BJ (cell line): ENCODE measurements around the gene PRR23A. TPM values are rescaled to one million over a fixed set of nuclear protein-coding genes. Genes with fewer than 3 reads are reported as not detected.
"Not testable (repeated sequence)": the region's sequence is repeated elsewhere in the genome, so short reads cannot be mapped to it uniquely, and the experiment has no call there.

Experiments
- CTCF ChIA-PET: fragments of 350-600 bp; formaldehyde crosslinking; extraction: SDS; loops from one replicate; lab custom pipeline; 2021; ENCODE audit warnings: antibody characterized with exemption, inconsistent platforms; lab: Yijun Ruan, JAX
- POLR2A ChIA-PET: fragments of 300-600 bp; sonication (Branson Sonifier 250); formaldehyde crosslinking; extraction: SDS; loops from one replicate; lab custom pipeline; 2021; ENCODE audit warnings: antibody characterized with exemption; lab: Charles Lee
- DNase-seq: peaks from one replicate; pipeline ENCODE4 v3.0.0-alpha.2; 2011; ENCODE audit warnings: low read depth
- H3K27me3 ChIP-seq: 2 replicates; pipeline ENCODE4 v1.6.0; 2011; ENCODE audit warnings: low read length; ENCODE audit not compliant: control insufficient read depth, insufficient read depth
- H3K36me3 ChIP-seq: 2 replicates; pipeline ENCODE4 v1.5.1; 2011; ENCODE audit warnings: low read length; ENCODE audit not compliant: control insufficient read depth, insufficient read depth
- H3K4me3 ChIP-seq: 2 replicates; pipeline ENCODE4 v1.5.1; 2011; ENCODE audit warnings: low read depth, mild to moderate bottlenecking, control low read depth, low read length
- polyA plus RNA-seq: library from polyadenylated mRNA; depleted of rRNA; stranded (reverse); fragments of >200 nt; gene quantifications from 2 replicates; pipeline ENCODE4 v1.2.3, GENCODE V29; 2011
- TF ChIP-seq, protein P1 (sequence below): IDR thresholded peaks from 2 replicates; pipeline ENCODE4 v1.5.1; 2011; ENCODE audit warnings: low read depth, mild to moderate bottlenecking, control low read depth, inconsistent platforms, low read length, moderate library complexity; ENCODE audit not compliant: insufficient read depth

PRR23A gene
- polyA plus RNA-seq, 1 experiment: not detected

DNA sequence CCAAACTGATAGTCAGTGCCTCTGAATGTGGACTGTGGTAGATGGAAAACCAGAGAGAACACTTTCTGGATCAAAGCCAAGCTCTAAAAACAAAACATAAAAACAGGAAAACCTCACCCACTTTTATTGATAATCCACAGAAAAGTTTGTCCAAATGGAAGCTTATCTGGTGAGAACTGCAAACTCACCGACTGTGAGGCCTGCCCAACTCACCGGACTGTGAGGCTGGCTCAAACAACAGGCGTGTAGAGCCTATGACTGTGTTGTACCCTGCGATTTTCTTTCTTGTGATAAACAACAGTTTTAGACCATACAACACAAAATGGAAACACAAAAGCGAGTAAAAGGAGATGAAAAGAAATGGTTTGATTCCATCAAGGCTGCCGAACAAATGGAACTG, 31.4 kb upstream of the PRR23A start:
- POLR2A ChIA-PET: no interaction called here
- H3K36me3 ChIP-seq: no peaks in the 10 kb centered on the region
- CTCF ChIA-PET: no interaction called here
- H3K4me3 ChIP-seq: no peak overlapping the region
- no peaks in the 10 kb centered on the region for H3K27me3 ChIP-seq
- no peak for DNase-seq
- TF ChIP-seq, protein P1, sequence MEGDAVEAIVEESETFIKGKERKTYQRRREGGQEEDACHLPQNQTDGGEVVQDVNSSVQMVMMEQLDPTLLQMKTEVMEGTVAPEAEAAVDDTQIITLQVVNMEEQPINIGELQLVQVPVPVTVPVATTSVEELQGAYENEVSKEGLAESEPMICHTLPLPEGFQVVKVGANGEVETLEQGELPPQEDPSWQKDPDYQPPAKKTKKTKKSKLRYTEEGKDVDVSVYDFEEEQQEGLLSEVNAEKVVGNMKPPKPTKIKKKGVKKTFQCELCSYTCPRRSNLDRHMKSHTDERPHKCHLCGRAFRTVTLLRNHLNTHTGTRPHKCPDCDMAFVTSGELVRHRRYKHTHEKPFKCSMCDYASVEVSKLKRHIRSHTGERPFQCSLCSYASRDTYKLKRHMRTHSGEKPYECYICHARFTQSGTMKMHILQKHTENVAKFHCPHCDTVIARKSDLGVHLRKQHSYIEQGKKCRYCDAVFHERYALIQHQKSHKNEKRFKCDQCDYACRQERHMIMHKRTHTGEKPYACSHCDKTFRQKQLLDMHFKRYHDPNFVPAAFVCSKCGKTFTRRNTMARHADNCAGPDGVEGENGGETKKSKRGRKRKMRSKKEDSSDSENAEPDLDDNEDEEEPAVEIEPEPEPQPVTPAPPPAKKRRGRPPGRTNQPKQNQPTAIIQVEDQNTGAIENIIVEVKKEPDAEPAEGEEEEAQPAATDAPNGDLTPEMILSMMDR: no peak

DNA sequence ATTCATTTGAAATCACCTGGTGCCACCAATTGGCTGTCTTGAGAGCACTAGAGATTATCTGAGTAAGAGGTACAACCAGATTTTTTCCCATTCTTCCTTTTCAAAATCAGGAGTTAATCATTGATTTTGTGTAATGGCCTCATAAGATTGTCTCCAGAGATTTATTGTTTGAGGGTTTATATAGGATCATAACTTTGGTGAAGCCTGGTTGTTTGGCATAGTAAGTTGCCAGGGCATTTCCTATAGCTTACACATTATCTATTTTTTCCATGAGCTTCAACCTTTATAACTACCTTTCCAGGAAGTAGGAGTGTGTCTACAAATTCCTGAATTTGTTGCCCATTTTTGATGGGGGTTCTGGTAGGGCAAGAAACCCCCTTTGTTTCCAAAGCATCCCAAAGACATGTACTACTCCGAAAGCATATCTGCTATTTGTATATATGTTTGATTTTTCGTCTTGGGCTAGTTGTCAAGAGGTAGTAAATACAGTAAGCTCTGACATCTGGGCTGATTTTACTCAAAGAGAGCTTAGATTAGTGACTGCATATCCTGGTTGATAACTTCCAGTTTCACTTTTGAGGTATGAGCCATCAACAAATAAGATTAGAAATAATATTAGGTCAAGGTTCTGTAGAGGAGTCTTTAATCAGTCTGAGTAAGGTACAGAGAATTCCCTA, 26.4 kb upstream of the PRR23A start:
- POLR2A ChIA-PET: no interaction called here
- CTCF ChIA-PET: interaction anchor here (1.3 to 1.4 kb wide), 2 partner anchors 11 to 97 kb away, joined by 3 to 6 read pairs; no protein-coding TSS in a partner anchor
- Histone ChIP-seq H3K36me3 (no peaks in the 10 kb centered on the region), H3K27me3 (no peaks in the 10 kb centered on the region), H3K4me3 (no peak overlapping the region)
- TF ChIP-seq, protein P1: no peak
- DNase-seq: no peak

DNA sequence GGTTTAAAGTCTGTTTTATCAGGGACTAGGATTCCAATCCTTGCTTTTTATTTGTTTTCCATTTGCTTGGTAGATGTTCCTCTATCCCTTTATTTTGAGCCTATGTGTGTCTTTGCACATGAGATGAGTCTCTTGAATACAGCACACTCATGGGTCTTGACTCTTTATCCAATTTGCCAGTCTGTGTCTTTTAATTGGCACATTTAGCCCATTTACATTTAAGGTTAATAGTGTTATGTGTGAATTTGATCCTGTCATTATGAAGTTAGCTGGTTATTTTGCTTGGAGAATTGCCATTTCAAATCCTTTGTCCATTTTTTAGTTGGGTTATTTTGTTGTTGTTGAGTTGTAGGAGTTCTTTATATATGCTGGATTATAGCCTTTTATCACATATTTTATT, 24.5 kb upstream of the PRR23A start:
- CTCF ChIA-PET, DNase-seq, H3K4me3 ChIP-seq, H3K36me3 ChIP-seq, H3K27me3 ChIP-seq, POLR2A ChIA-PET: not testable (repeated sequence)

DNA sequence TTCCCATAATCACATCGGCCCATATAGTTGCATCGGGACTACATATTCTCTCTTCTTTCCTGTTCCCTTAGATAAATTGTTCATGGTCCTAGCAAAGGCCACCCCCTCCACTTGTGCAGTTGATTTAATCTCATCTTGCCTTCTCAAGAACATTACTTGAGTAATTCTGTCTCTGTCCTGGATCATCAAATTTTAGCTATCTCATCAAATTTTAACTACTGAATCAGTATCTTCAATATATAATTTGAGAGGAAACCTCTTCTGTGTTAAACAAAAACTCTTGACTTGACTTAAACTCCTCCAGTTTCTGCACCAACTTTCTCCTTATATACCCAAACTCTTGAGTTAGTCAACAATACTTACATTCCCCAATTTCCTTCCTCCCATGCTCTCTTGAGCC, 18.9 kb upstream of the PRR23A start:
- DNase-seq: no peak
- H3K27me3 ChIP-seq: no peaks in the 10 kb centered on the region
- H3K36me3 ChIP-seq: no peaks in the 10 kb centered on the region
- POLR2A ChIA-PET: no interaction called here
- TF ChIP-seq, protein P1: no peak
- CTCF ChIA-PET: no interaction called here
- H3K4me3 ChIP-seq: no peak overlapping the region

DNA sequence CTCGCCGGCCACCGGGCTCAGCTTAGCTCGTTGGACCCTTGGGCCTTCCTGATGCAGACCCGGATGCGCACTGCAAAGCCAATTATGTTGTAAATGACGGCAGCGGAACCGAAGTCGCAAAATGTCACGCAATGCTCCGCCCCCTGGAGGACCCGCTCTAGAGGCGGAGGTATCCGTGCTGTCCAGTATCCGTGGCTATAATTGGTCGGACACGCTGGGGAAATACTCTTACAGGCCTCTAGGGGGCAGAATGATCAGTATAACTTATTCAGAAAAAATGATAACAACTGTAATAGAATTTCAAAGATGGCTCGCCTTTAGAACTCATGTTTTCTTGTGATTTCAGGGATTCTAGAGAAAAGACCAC, 14.8 kb upstream of the PRR23A start, which contains the start of gene PRR23B:
Gene PRR23B, minus strand, starts transcription at position 59 of the 367 bp plus-strand sequence. CDS start 265 bp downstream, outside the sequence.
- TF ChIP-seq, protein P1: no peak
- Histone ChIP-seq H3K4me3 (no peak within 1 kb of the TSS), H3K27me3 (no peaks in the 10 kb centered on the region), H3K36me3 (no peaks in the 10 kb centered on the region)
- ChIA-PET POLR2A (no interaction called here), CTCF (no interaction called here)
- DNase-seq: no peak
